HG02884 (cell line): ENCODE results near the gene TSHZ2.

Experiments used
- ATAC-seq: cut with Tn5 transposase; IDR thresholded peaks from one replicate; pipeline ENCODE4 v1.9.1; 2021; ENCODE audit warnings: mild to moderate bottlenecking, moderate library complexity; ENCODE audit not compliant: unreplicated experiment

Gene TSHZ2, protein sequence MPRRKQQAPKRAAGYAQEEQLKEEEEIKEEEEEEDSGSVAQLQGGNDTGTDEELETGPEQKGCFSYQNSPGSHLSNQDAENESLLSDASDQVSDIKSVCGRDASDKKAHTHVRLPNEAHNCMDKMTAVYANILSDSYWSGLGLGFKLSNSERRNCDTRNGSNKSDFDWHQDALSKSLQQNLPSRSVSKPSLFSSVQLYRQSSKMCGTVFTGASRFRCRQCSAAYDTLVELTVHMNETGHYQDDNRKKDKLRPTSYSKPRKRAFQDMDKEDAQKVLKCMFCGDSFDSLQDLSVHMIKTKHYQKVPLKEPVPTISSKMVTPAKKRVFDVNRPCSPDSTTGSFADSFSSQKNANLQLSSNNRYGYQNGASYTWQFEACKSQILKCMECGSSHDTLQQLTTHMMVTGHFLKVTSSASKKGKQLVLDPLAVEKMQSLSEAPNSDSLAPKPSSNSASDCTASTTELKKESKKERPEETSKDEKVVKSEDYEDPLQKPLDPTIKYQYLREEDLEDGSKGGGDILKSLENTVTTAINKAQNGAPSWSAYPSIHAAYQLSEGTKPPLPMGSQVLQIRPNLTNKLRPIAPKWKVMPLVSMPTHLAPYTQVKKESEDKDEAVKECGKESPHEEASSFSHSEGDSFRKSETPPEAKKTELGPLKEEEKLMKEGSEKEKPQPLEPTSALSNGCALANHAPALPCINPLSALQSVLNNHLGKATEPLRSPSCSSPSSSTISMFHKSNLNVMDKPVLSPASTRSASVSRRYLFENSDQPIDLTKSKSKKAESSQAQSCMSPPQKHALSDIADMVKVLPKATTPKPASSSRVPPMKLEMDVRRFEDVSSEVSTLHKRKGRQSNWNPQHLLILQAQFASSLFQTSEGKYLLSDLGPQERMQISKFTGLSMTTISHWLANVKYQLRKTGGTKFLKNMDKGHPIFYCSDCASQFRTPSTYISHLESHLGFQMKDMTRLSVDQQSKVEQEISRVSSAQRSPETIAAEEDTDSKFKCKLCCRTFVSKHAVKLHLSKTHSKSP (N-terminal part only)

DNA sequence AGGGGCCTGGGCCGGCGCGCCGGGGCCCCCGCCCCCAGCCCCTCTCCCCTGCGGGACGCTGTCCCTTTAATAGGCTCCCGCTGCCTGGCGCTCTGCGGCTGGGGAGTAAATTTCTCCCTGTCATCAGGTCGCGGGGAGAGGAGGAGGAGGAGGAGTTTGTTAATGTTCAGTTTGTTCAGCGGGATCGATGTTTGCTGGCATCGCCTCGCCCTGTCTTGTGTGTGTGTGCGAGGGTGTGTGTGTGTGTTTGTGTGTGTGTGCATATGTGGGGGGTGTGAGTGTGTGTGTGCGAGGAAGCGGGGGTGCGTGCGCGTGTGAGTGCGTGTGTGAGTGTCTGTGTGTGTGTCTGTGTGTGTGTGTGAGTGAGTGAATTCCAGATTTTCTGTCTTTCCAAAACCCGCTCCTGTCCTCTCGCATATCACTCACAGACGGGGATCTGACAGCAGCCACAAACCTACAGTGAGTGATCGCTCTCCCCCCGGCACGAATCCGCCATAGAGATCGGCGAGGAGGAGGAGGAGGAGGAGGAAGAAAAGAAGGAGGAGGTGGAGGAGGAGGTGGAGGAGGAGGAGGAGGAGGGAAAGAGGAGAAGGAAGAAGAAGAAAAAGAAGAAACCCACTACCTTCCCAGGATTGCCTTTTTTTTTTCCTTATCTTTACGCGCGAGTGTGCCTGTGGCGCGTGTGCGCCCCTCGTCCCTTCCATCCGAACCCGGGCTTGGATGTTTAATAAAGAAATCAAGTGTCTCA lies at the start of gene TSHZ2:
Gene TSHZ2, plus strand, starts transcription at position 169 of the 748 bp plus-strand sequence. CDS start 936 bp downstream, outside the sequence.
- no peak for ATAC-seq

DNA sequence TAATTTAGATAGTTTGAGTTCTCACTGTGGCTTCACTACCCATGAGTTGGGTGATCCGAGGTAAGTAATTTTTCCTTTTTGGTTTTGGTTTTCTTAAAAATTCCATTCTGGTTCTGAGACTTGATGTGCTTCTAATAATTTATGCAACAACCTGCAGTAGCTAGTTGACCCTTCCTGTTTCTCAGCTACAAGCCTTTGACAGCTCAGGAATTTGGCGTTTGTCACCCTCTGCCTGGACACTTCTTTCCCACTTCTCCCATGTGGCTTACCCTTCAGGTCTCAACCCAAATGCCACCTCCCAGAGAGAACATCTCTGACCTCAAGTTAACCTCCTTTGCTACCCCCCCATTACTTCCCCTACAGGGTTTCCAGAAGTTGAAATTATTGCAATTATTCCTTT lies 49.7 kb upstream of the TSHZ2 start:
- ATAC-seq: no peak

DNA sequence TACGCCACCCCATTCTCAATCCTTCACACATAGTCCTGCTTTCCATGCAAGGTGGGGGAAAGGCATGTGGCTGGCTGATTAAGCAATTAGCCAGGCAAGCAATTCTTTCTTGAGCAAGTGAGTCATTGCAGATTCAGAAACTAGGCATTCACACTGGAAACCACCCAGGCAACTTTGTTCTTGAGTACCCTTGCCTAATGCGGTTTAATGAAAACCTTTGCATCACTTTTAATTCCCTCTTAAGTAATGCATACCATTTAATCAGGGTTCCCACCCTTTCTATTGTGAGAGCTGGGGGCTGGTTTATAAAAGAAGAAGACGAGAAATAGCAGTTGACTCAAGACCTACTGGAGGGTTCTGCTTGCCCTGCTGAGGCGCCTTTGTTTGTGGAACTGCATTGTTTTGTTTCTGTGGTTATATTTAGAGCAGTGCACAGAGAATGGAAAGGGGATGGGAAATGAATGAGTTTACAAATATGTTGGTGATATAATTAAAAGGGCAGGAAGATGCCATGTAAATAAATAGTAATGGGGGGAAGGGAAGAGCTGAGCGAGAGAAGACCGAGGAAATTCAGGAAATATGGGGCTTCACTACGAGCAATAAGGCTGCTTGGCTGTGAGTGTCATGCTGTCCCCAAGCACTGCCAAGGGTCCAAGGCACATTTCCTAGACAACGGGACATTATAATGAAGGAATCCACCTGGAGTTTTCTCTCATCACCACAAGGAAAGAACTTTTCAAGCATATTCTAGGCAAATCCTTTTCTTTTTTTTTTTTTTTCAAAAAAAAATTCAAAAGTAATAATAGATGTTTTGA lies 48.8 kb upstream of the TSHZ2 start:
- ATAC-seq: no peak

DNA sequence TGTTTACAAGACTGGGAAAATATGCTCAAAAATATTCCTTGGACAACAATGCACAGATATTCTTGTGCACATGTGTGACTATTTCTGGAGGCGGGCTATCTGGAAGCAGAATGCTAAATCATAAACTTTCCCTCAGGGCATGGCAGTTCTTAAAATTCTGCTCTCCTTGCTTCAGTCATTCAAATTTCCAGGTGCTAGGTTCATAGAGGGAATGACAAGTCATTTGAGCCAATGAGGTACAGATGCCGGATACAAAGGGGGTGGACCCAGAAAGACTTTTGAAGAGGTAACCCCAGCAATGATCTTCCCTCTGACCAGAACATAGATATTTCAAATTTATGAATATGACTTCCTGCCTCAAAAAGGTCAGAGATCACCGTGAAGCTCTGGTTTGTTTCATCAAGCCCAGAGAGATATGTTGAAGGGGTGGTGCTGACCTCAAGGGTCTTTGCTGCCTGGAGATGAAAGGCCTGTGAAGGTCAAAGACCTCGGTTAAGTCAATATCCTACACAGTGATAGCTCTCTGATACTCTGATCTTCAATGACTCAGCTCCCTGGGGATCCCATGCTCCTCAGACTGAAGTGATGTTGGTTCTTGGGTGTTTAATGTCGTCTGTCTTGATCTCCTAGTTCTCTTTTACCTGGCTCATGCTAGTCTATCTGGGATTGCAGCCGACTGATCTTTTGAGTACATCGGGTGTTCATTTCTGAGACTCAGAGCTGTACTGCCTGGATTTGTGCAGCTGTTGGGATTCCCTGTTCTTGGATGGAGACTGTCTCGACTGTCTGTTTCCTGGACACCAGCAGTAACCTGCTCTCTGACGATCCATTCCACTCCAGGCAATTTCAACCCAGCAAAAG lies 47.5 kb upstream of the TSHZ2 start:
- ATAC-seq: no peak

DNA sequence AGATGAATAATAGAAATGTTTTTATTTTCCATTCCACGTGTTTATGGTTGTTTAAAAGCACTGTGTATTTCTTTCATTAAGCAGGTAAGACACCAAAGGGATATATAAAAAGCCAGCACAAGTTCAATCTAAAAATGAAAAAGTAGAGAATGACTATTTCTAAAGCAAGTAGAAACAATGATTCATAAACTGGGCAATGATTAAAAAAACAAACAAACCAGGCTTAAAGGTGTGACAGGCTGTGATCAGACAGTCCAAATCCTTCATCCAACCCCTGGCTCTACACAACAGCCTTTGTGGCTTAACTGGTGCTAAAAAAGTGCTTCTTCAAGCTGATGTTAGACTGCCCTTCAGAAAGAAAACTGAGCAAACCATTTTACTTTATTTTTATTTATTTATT lies 45.7 kb upstream of the TSHZ2 start:
- no peak for ATAC-seq

DNA sequence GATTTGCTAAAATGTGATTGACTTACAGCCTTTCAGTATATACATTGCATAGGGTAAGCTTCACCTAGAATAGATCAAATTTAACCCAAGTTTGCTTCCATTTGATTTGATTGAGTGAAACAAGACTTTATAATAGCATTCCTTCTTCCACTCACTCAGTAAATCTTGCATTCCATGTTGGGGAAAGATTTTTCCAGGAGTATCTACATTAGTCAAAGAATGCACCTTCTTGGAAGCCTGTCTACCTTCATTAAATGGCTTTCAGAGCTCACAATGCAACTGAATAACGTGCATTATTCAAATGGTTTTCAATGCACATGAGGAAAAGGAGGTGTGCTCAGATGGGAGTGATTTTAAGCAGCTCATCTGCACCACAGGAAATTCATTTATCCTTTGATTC lies 38.3 kb upstream of the TSHZ2 start:
- no peak for ATAC-seq

DNA sequence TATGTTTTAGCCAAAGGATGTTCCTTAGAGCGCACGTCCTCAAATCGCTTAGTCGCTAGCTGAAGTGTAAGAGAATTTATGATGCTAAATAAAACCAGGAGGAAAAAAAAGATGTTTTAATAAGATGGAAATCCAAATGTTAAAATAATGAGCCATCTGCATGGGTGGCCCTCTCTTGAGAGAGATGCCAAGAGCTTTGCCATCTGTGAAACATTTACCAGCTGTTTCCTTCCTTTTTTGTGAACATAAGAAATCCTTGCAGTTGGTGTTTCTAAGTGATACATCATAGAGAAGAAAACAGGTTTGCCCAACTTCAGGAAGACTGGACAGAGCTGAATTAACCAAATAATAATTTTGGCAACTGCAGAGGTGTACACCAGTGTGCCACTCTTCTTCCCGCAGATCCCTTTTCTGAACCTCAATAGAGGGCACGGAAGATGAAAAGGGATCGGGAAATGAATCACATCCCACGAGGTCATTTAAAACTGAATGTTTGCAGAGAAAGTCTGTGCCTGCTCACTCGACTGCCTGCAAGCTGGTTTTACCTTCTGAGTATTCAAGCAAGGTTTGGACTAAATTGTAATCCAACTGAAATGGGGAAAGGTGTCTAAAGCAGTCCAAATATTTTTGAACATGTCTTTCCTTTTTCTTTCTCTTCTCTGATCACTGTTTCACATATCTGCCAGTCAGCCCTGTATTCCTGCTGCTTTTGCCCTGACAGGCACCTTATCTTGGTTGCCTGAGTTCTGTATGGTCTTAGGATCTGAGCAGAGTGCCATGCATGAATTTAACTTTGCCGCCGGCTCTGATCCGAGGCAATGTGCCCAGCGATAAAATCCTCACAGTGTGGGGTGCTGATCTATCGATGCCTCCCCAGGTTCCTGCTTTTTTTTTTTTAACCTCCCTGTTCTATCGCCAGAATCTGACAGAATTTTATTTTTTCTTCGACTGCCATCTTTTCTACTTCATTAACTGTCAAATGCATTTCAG lies 35.5 kb upstream of the TSHZ2 start:
- ATAC-seq: no peak

DNA sequence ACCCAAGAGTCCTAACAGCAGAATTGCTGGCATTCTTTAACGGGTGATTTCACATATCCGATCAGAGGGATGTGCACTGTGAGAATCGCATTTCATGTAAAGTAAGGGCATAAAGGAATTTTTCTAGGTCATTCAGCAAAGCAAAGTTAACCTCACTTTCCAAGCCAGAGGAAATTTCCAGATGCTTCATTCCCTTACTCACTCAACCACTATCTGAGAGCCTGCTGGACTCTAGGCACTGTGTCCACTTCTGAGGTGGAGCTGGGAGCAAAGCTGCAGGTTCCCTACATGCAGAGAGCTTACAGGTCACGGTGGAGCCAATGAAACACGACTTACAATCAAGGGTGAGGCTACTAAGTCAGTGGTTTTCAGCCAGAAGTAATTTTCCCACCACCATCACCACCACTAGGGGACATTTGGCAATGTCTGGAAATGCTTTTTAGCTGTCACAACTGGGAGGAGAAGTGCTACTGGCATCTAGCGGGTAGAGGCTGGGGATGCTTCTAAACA lies 34.5 kb upstream of the TSHZ2 start:
- ATAC-seq: no peak

DNA sequence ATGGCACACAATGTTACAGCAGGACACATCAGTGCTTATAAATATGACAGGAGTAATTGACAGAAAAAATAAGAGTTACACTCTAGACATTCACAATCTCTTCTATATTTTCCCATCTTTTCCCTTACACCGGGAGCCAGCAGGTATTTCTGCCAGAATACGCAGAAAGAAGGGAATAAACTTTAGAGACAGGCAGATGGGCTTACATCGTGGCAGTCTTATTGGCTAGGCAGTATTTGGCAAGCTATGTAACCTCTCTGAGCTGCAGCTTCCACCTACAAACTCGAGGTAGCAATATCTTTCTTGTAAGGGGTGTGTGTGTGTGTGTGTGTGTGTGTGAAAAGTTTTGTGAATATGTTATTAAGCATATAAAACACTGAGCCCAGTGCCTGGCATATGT lies 33.0 kb upstream of the TSHZ2 start:
- ATAC-seq: no peak

DNA sequence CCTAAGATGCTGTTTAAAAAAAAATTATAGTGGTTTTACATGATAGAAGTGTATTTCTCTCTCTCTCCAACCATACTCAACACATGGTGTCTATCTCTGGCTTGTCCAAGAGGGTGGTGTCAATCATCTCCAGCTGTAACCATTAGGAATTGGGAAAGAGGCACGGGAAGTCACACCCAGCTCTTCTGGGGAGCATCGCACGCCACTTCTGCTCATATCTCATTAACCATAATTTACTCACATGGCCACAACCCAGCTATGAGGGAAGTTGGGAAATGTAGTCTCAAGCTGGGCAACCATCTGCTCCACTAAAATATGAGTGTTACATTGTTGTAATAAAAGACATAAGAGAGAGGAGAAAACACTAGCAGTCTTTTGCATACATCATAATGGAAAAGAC lies 30.4 kb upstream of the TSHZ2 start:
- no peak for ATAC-seq

DNA sequence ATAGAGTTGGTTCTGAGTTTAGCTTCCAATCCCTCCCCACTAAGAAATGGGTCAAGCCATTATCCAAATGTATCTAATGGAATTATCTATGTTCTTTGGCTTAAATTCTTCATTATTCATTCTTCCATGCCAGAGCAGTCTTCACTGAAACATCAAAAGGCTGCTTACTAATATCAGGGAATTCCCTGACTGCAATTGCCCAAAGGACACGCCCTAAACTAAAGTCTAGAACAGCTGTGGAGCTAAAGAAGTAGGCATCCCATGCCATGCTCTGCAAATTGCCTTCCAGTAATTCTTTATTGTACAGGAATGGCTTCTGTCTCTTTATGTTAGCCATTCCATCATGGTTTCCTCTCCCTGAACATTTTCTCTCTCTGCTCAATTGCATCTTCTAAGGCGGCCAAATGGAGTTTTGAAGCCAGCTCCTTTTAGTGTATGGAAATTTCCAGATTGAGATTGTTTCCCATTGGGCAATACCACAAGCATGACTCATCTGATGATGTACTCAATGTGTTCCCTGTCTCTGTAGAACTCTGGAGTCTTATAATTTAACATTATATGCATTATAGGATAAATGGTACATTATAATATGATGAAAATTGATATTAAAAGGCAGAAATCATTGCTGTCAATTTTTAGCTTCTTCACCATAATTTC lies 28.8 kb upstream of the TSHZ2 start:
- ATAC-seq: no peak

DNA sequence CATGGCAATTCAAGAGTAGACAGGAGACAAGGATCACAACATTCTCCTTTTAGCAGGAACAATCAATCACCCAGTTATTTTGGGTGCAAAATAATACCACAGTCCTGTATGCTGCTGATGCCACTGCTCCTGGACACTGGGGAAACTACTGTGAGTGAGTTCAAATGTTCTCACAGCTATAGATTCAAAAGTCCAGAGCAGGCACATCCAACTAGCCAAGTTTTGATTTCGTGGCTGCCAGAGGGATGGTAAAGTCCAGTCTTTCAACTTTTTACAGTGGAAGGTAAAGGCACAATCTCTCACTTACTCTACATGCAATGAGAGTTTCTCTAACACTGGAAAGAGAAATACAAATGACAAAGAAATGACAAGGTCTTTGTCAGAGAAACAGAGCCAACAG lies 26.9 kb upstream of the TSHZ2 start:
- no peak for ATAC-seq

DNA sequence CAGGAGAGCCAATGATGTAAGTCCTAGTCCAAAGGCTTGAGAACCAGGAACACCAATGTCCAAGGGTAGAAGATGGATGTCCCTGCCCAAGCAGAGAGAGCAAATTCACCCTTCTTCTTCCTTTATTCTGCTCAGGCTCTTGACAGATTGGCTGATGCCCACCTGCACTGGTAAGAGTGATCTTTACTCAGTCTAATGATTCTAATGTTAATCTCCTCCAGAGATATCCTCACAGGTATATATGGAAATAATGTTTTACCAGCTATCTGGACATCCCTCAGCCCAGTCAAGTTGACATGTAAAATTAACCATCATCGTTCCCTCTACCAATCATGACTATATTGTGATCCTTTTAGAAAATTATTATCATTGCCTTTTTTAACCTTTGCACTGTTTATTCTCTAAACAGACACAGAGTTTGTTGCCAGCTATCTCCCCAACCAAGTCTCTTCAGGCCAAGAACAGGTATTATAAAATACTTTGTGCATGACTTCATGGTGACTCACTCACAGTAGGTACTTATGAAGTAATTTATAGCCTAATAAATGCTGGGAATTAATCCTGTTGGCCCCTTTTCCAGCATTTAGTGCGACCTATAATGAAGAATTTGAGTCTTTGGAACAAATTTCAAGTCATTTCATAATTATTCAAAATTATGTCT lies 26.2 kb upstream of the TSHZ2 start:
- ATAC-seq: no peak

DNA sequence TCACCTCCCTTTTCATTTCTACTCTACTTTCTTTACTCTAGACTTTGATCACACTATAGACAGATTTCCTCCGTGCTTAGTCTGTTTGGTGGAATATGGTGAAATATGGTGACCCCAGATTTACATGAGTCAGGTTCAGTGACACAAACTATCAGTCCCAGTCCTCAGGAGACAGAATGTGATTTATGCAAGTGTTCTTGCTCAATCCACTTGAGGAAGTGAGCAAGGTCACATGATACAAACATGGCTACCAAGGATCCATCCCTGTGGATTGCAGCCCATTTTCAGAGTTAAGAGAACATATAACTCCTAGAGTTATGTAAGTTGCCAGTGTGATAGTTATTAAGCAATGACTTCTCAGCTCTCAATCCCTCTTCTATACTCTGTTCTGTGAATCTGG lies 23.7 kb upstream of the TSHZ2 start:
- no peak for ATAC-seq

DNA sequence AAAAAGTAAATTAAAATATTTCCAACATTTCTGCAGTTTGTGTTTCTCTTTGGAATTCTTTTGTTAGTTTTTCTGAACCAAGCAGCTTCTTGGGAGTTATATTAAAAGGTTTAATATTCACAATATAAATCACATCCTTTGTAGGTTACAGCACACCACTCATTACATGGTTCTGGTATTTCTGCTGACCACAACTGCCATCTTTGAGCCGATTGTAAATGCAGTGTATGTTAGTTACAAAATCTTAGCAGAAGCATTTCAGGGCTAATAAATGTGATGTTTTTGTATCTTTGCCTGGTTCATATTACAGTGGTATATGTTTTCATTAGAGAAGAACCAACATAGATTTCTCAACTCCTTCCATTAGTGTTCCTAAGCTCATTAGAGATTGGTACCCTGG lies 19.1 kb upstream of the TSHZ2 start:
- ATAC-seq: no peak

DNA sequence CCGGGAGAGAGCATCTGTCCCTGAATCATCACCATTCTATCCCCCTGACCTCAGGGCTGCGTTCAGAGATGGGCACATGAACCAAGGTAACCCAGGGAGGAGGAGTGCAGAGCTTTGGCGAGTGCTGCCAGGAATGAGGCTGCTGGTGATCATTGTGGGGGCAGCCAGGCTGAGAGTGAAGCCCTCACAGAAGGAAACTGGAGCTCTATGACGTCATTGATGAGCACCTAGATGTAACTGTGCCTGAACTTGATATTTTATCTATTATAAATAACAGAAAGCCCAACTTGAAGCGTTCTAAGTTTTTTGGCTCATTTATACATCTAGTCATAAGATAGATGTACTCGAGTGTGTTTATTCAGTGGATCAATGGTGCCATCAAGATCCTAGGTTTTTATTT lies 17.3 kb upstream of the TSHZ2 start:
- no peak for ATAC-seq

DNA sequence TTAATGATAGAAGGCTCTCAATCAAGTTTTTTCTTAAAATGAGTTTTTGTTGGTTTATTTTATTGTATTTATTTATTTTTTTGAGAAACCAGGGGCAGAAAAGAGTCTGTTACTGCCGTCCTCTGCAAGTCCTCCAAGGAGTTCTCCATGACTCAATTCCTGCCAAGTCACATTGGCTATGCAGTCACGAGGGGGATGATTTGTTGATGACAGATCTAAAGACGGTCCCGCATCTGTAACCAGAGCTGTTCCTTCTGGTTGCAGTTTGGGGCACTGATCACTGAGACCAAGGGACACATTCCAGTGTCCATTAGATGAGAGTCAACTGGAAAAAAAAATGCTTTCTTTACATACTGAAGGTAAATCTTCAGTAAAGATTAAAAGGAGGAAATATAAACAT lies 13.9 kb upstream of the TSHZ2 start:
- no peak for ATAC-seq
